Activated CD8-positive, alpha-beta memory T cell treated with anti-CD3 and anti-CD28 coated beads for 48 hours (primary cell): Measurements from ENCODE around the gene NR2C2.

Experiments used
- DNase-seq, 3 experiments: peaks; one replicate each; pipeline ENCODE4 v3.0.0-alpha.2; 2020; ENCODE audit warnings: low read depth in 2 of 3, low spot score in 2 of 3

The NR2C2 gene

GRCh38 chr3:14921034-14921616 is 26.3 kb upstream of the NR2C2 start:
- peak; percentile 44 to 70 (median 64) for DNase-seq

GRCh38 chr3:14921811-14922705 is 25.3 kb upstream of the NR2C2 start:
- DNase-seq: no peak

GRCh38 chr3:14922863-14923262 is 24.5 kb upstream of the NR2C2 start:
- no peak for DNase-seq

- DNase-seq: no peak
These were observed 23.9 kb upstream of the NR2C2 start for GRCh38 chr3:14923476-14923875.

- DNase-seq: no peak
These were observed 21.4 kb upstream of the NR2C2 start for GRCh38 chr3:14925729-14926591.

GRCh38 chr3:14926592-14926991 is 20.8 kb upstream of the NR2C2 start:
- DNase-seq: no peak

- no peak for DNase-seq
These were observed 20.1 kb upstream of the NR2C2 start for GRCh38 chr3:14927308-14927707.

- DNase-seq: no peak
These were observed 17.9 kb upstream of the NR2C2 start for GRCh38 chr3:14929310-14930074.

GRCh38 chr3:14933820-14934425 is 13.5 kb upstream of the NR2C2 start:
- DNase-seq: no peak

GRCh38 chr3:14935592-14936345 is 11.6 kb upstream of the NR2C2 start:
- DNase-seq: no peak

GRCh38 chr3:14938954-14939353 is 8.4 kb upstream of the NR2C2 start:
- no peak for DNase-seq

- no peak for DNase-seq
These were observed 5.5 kb upstream of the NR2C2 start for GRCh38 chr3:14941871-14942270.

- no peak for DNase-seq
These were observed 4.3 kb upstream of the NR2C2 start for GRCh38 chr3:14943042-14943441.

GRCh38 chr3:14946236-14946635 is 1.1 kb upstream of the NR2C2 start:
- no peak for DNase-seq

GRCh38 chr3:14946739-14947099 is 664 bp upstream of the NR2C2 start:
- DNase-seq: no peak

GRCh38 chr3:14947886-14948608 is 664 bp downstream of the NR2C2 start:
- peak; percentile 86 to 97 (median 88) for DNase-seq

GRCh38 chr3:14948609-14949038 is 1.2 kb downstream of the NR2C2 start:
- DNase-seq: no peak

- no peak for DNase-seq
These were observed 1.7 kb downstream of the NR2C2 start for GRCh38 chr3:14949126-14949525.

GRCh38 chr3:14950274-14950673 is 2.9 kb downstream of the NR2C2 start:
- no peak for DNase-seq
